GM11168 (cell line): Measurements from ENCODE around the gene SASS6.

Experiments used
- in situ Hi-C: fragments of 300-500 bp; cut with MboI; formaldehyde crosslinking; loops from one replicate; pipeline ENCODE4 v1.12.0; 2022; ENCODE audit warnings: low sequenced_read_pairs; ENCODE audit not compliant: unreplicated experiment

Gene SASS6

DNA sequence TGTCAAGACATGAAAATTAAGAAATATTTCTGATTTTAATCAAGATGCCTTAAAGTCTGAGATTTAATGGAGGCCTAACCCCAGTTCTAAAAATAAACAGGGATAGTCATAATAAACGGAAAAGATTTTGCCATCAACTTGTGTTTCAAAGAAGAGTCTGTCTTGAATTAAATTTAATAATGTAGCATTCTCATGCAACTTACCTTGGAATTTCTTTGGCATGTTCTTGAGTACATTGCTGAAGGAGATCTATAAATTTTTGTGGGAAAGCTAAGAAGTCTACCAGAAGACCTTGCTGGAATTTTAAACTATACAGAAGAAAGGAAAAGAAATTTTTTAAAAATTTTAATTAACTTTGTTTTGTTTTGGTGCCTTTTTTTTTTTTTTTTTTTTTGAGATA lies 10.6 kb downstream of the SASS6 start:
- in situ Hi-C loops = no loop called here

GRCh38 chr1:100115524-100115923 lies 17.2 kb downstream of the SASS6 start:
- in situ Hi-C loops = no loop called here

- in situ Hi-C loops = no loop called here
Observed at GRCh38 chr1:100109554-100110066, 23.1 kb downstream of the SASS6 start.

- in situ Hi-C loops = no loop called here
Observed at GRCh38 chr1:100107696-100108095, 25.0 kb downstream of the SASS6 start.

DNA sequence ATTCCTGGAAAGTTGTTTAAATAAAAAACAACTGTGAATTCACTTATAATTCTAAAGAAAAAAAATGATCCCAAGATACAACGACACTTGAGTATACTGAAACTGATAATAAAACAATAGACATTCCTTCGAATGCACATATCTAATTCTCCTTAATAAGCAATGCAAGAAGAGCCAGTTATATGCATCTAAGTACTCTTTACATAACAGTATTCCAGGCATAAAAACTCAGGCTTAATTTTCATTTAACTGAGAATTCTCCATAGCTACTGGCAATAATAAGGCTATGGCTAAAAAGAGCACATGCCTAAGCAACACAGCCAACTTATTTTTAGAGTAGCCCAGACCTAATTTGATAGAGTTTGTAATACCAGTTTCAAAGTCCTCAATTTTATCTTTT lies 31.2 kb downstream of the SASS6 start:
- in situ Hi-C loops = no loop called here

DNA sequence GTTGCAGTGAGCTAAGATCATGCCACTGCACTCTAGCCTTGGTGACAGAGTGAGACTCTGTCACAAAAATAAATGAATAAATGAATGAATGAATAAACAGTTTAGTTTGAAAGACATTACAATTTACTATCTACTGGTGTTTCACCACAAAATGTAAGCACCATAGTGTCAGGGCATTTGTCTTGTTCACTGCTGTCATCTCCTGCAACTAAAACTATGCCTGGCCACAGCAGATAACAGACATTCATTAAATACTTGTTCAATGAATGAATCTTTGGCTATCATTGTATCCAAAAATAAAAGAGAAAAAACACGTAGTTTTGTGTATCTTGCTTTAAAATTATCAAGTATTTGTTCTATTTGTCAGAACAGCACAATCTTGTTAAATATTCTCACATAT lies 32.5 kb downstream of the SASS6 start:
- in situ Hi-C loops = no loop called here

GRCh38 chr1:100090471-100090870 lies 42.3 kb downstream of the SASS6 start:
- in situ Hi-C loops = loop anchor here (5.0 kb wide), 1 partner anchor 57 kb away; no protein-coding TSS in a partner anchor

GRCh38 chr1:100089082-100089481 lies 43.6 kb downstream of the SASS6 start:
- in situ Hi-C loops = no loop called here

GRCh38 chr1:100087396-100087795 lies 45.3 kb downstream of the SASS6 start:
- in situ Hi-C loops = no loop called here

- in situ Hi-C loops = no loop called here
Observed at GRCh38 chr1:100080331-100080730, 52.4 kb downstream of the SASS6 start.

DNA sequence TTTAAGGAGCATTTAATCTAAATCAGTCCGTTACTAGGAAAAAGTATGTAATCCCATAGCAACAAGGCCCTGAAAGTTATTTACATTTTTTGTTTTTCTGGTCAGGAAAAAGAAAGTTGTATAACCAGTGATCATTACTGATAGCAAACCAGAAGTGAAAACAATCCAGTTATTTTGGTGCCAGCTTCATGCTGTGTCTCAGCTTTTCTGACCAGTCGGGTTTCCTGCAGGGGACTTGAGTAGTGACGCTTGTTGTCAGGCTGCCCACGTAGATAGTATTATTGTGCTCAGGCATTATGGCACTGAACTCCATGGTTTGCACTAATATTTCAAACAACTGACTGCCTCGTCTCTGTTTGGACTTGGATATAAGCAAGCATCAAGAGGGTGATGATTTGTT lies 55.2 kb downstream of the SASS6 start:
- in situ Hi-C loops = no loop called here

GRCh38 chr1:100076744-100077143 lies 56.0 kb downstream of the SASS6 start:
- in situ Hi-C loops = no loop called here

DNA sequence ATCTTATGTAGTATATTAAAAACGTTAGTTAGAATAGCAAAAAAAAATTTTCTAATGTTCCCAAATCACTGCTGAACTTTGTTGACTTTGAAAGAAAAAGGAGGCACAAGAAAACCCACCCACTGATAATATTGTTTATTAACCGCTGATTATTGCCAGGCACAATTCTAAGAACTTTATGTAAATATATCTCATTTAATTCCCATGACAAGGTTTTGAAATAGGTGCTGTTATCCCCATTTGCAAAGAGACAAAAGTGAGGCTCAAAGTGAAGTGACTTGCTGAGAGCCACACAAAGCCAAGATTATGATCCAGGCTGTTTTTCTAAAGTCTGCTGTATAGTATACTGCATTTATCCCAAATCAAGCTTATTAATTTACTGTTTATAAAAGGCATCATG lies 56.4 kb downstream of the SASS6 start:
- in situ Hi-C loops = no loop called here

- in situ Hi-C loops = no loop called here
Observed at GRCh38 chr1:100075773-100076172, 57.0 kb downstream of the SASS6 start.

- in situ Hi-C loops = no loop called here
Observed at GRCh38 chr1:100074604-100075395, 57.9 kb downstream of the SASS6 start.

DNA sequence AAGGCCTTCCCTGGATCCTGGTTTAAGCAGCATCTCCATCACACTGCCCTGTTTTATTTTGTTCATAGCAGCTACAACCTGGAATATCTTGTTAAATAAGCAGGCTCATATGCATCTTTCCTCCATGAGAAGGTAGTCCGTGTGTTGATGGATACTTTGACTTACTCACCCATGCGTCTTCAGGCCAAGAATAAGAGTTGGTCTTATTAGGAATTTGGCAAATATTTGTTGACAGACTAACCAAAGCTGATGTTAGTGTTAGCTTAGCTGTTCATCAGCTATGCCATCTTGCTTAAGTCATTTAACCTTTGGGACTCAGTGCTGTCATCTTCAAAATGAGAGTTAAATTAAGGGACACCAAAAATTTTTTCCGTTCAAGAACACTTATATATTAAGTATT lies 59.2 kb downstream of the SASS6 start:
- in situ Hi-C loops = no loop called here

GRCh38 chr1:100070201-100070939 lies 62.4 kb downstream of the SASS6 start:
- in situ Hi-C loops = no loop called here

GRCh38 chr1:100065969-100066227 lies 66.8 kb downstream of the SASS6 start:
- in situ Hi-C loops = no loop called here

- in situ Hi-C loops = no loop called here
Observed at GRCh38 chr1:100065183-100065968, 67.4 kb downstream of the SASS6 start.

- in situ Hi-C loops = no loop called here
Observed at GRCh38 chr1:100061681-100062080, 71.0 kb downstream of the SASS6 start.

DNA sequence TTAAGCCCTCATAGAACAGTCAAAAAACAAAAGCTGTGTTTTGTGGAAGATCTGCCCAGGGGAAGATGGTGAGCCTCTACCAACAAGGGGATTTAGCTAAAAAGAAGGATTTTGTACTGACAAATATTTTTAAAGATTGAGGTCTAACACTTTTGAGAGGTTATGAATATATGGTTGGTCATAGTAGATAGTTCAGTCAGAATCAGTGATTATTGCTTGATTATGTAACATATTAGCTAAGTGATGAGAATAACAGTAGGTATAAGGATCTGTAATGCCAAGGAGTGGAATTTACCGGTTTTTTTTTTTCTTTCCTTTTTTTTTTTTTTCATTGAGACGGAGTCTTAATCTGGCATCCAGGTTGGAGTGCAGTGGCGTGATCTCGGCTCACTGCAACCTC lies 79.0 kb downstream of the SASS6 start:
- in situ Hi-C loops = no loop called here
